Measurements from ENCODE around the gene GPR89A. TPM values are rescaled to one million over a fixed set of nuclear protein-coding genes. Genes with fewer than 3 reads are reported as not detected.
"Not testable (repeated sequence)": the region's sequence is repeated elsewhere in the genome, so short reads cannot be mapped to it uniquely, and the experiment has no call there.

Gene GPR89A
- total RNA-seq, 4 donors from 2014 or later = 34.7 to 82.4 (median 52.1) TPM

GRCh38 chr1:145714524-145715111 lies 106.8 kb downstream of the GPR89A start:
- Histone ChIP-seq H3K27ac (peak overlapping the region in 3 of 4 donors; percentile 36 to 81 (median 68)), H3K27me3 (no peaks in the 10 kb centered on the region), H3K4me3 (no peak overlapping the region), H3K9me3 (no peaks in the 10 kb centered on the region), H3K36me3 (no peaks in the 10 kb centered on the region), H3K4me1 (peaks cover 0 to 17% (median 0%) of the 10 kb centered on the region in 4 donors)
- TF ChIP-seq CTCF (IDR thresholded peaks at IDR 0.05) = no peak
- TF ChIP-seq POLR2A (IDR thresholded peaks at IDR 0.05) = peak in 1 of 2 donors; percentile 15
- DNase-seq = peak in 1 of 3 donors; percentile 64

GRCh38 chr1:145716641-145717345 lies 109.0 kb downstream of the GPR89A start:
- Histone ChIP-seq H3K36me3 (no peaks in the 10 kb centered on the region), H3K27me3 (no peaks in the 10 kb centered on the region), H3K4me1 (peaks cover 3 to 27% (median 8%) of the 10 kb centered on the region in 4 donors), H3K27ac (peak overlapping the region in 1 of 4 donors; percentile 64), H3K9me3 (no peaks in the 10 kb centered on the region), H3K4me3 (no peak overlapping the region)
- DNase-seq = peak in 1 of 3 donors; percentile 53
- TF ChIP-seq CTCF (IDR thresholded peaks at IDR 0.05) (no peak), POLR2A (IDR thresholded peaks at IDR 0.05) (no peak)

- TF ChIP-seq POLR2A (IDR thresholded peaks at IDR 0.05) (no peak), CTCF (IDR thresholded peaks at IDR 0.05) (no peak)
- no peak for DNase-seq
- H3K9me3 ChIP-seq = no peaks in the 10 kb centered on the region
- H3K27me3 ChIP-seq = no peaks in the 10 kb centered on the region
- H3K4me1 ChIP-seq = peaks cover 3 to 27% (median 8%) of the 10 kb centered on the region in 4 donors
- H3K4me3 ChIP-seq = no peak overlapping the region
- H3K36me3 ChIP-seq = no peaks in the 10 kb centered on the region
- peak overlapping the region in 1 of 4 donors; percentile 46 for H3K27ac ChIP-seq
These were observed 110.0 kb downstream of the GPR89A start for GRCh38 chr1:145717833-145718232.

GRCh38 chr1:145718465-145718864 lies 110.7 kb downstream of the GPR89A start:
- H3K36me3 ChIP-seq, H3K27me3 ChIP-seq, DNase-seq, H3K4me3 ChIP-seq, H3K9me3 ChIP-seq: not testable (repeated sequence)
- Histone ChIP-seq H3K4me1 (peaks cover 3 to 27% (median 8%) of the 10 kb centered on the region in 4 donors), H3K27ac (peak overlapping the region in 1 of 4 donors; percentile 46)

GRCh38 chr1:145719230-145720079 lies 111.7 kb downstream of the GPR89A start, which contains the start of gene CD160:
CD160 (plus strand) TSS chr1:145719499; CDS start chr1:145728328, 8,829 bp downstream.
- Histone ChIP-seq H3K4me3 (peak within 1 kb of the TSS in 2 of 4 donors; percentile 9 to 41), H3K4me1 (peaks cover 3 to 27% (median 8%) of the 10 kb centered on the region in 4 donors), H3K27ac (peak within 1 kb of the TSS in 3 of 4 donors; percentile 20 to 67 (median 43)), H3K27me3 (no peaks in the 10 kb centered on the region), H3K9me3 (no peaks in the 10 kb centered on the region), H3K36me3 (no peaks in the 10 kb centered on the region)
- TF ChIP-seq POLR2A (IDR thresholded peaks at IDR 0.05) (no peak), CTCF (IDR thresholded peaks at IDR 0.05) (no peak)
- DNase-seq = no peak

Other genes with a start within 250 kb of the GPR89A start
- gene NBPF20, start 182.4 kb upstream of the GPR89A start, total RNA-seq = 10 to 100 TPM in 1 of 4 donors, 1 to 10 TPM in 3; 1.6 to 10.7 (median 5.5) TPM
- gene PDZK1, start 99.4 kb downstream of the GPR89A start, total RNA-seq = 100 to 1,000 TPM in 3 of 4 donors, 10 to 100 TPM in 1; 25.6 to 251 (median 205) TPM
- gene CD160, start 111.5 kb downstream of the GPR89A start, total RNA-seq = 1 to 10 TPM in 2 of 4 donors, not detected in 2; 3.3 to 4.4 TPM
- 10 to 100 TPM; 10.2 to 31.4 (median 15.0) TPM for gene RNF115, start 216.1 kb downstream of the GPR89A start, total RNA-seq
- gene POLR3C, start 216.2 kb downstream of the GPR89A start, total RNA-seq = 10 to 100 TPM; 17.5 to 79.2 (median 34.5) TPM
- gene NUDT17, start 237.6 kb downstream of the GPR89A start, total RNA-seq = 1 to 10 TPM in 3 of 4 donors, not detected in 1; 1.9 to 2.3 (median 2.0) TPM